GM19324 (cell line): Measurements from ENCODE around the gene CD74.
A peak's percentile ranks its signal among the peaks of the same experiment; 100 is the strongest.

Experiments
- ATAC-seq: cut with Tn5 transposase; IDR thresholded peaks from one replicate; pipeline ENCODE4 v1.9.1; 2021; ENCODE audit warnings: mild to moderate bottlenecking, moderate library complexity; ENCODE audit not compliant: unreplicated experiment, low FRiP score

CD74 gene

GRCh38 chr5:150411245-150411979, 1.3 kb downstream of the CD74 start:
- ATAC-seq = no peak

- ATAC-seq = no peak
Measured at GRCh38 chr5:150410524-150411244, 2.0 kb downstream of the CD74 start.

GRCh38 chr5:150409638-150410523, 2.8 kb downstream of the CD74 start:
- peak; percentile 25 for ATAC-seq

- ATAC-seq = no peak
Measured at GRCh38 chr5:150408231-150408943, 4.3 kb downstream of the CD74 start.

- no peak for ATAC-seq
Measured at GRCh38 chr5:150407096-150407720, 5.5 kb downstream of the CD74 start.

- ATAC-seq = no peak
Measured at GRCh38 chr5:150406723-150407095, 6.0 kb downstream of the CD74 start.

- no peak for ATAC-seq
Measured at GRCh38 chr5:150406103-150406722, 6.5 kb downstream of the CD74 start.

- ATAC-seq = no peak
Measured at GRCh38 chr5:150404941-150405816, 7.5 kb downstream of the CD74 start.

GRCh38 chr5:150404535-150404934, 8.2 kb downstream of the CD74 start:
- ATAC-seq = no peak

- ATAC-seq = no peak
Measured at GRCh38 chr5:150404121-150404520, 8.6 kb downstream of the CD74 start.

- no peak for ATAC-seq
Measured at GRCh38 chr5:150402901-150403342, 9.8 kb downstream of the CD74 start.

- no peak for ATAC-seq
Measured at GRCh38 chr5:150402229-150402773, 10.4 kb downstream of the CD74 start.

GRCh38 chr5:150401376-150402228, 11.1 kb downstream of the CD74 start:
- no peak for ATAC-seq

GRCh38 chr5:150401076-150401375, 11.7 kb downstream of the CD74 start:
- ATAC-seq = no peak

GRCh38 chr5:150400316-150401075, 12.2 kb downstream of the CD74 start:
- no peak for ATAC-seq

GRCh38 chr5:150399524-150400211, 13.0 kb downstream of the CD74 start:
- no peak for ATAC-seq
